ENCODE data around the gene COTL1.

DNA sequence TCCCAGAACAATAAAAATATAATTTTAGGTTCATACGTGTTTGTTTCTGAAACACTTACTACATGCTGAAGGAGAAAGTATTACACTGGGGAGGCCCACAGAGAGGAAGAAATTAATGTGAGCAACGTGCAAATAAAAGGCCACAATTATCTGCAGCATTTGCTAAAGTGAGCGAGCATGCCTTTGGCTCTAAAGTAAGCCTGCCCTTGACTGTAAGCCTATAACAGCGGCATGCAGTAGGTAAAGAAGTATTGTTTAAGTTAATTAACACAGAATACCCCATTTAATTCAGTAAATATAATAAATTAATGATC, 13.2 kb upstream of the COTL1 start:
- no peak for TF ChIP-seq REST (IDR thresholded peaks at IDR 0.05; ENCODE audit: insufficient read depth in 1 of 2, low read depth in 2 of 2, low read length in 2 of 2)
- TF ChIP-seq TAF1 (IDR thresholded peaks at IDR 0.05; ENCODE audit: borderline replicate concordance, insufficient read depth, low read length) = no peak
- TF ChIP-seq POLR2AphosphoS5 (IDR thresholded peaks at IDR 0.05; ENCODE audit: low read depth, low read length) = no peak
- no peak for TF ChIP-seq SIN3A (IDR thresholded peaks at IDR 0.05; ENCODE audit: borderline replicate concordance, insufficient read depth, low read length)
